Measurements from ENCODE around the gene DLX3. TPM values are rescaled to one million over a fixed set of nuclear protein-coding genes. Genes with fewer than 3 reads are reported as not detected.

The DLX3 gene
- total RNA-seq, 1 experiment from 2014 or later: 1.2 TPM

GRCh38 chr17:50037321-50038107, 42.5 kb upstream of the DLX3 start:
- H3K4me1 ChIP-seq (replicated peaks; ENCODE audit: insufficient read depth): peaks cover 30% of the 10 kb centered on the region
- DNase-seq: peak; percentile 76 to 79
- no peak for TF ChIP-seq CTCF (conservative IDR thresholded peaks at IDR 0.05)
- TF ChIP-seq EZH2 (IDR thresholded peaks at IDR 0.05; ENCODE audit: low read depth): no peak
- ChIA-PET POLR2A (ENCODE audit: unreplicated experiment) (interaction anchor here (0.7 kb wide), 1 partner anchor 829 kb away, joined by 3 read pairs; the partner anchor contains the start of gene TOB1), CTCF (no interaction called here)
- H3K27ac ChIP-seq: no peak overlapping the region
- H3K79me2 ChIP-seq (ENCODE audit: low read depth): no peaks in the 10 kb centered on the region
- H4K20me1 ChIP-seq (ENCODE audit: insufficient read depth): no peaks in the 10 kb centered on the region
- intact Hi-C loops (cut with micrococcal nuclease; ENCODE audit: unreplicated experiment): no loop called here
- peak overlapping the region; percentile 44 for H3K4me2 ChIP-seq
- no peak overlapping the region for H2AFZ ChIP-seq
- no peaks in the 10 kb centered on the region for H3K9me3 ChIP-seq (ENCODE audit: insufficient read depth, low read depth)
- H3K27me3 ChIP-seq (ENCODE audit: insufficient read depth, low read depth): no peaks in the 10 kb centered on the region
- H3F3A ChIP-seq (ENCODE audit: insufficient read depth, low read depth): peaks cover 12% of the 10 kb centered on the region; the same call in 1 of the 2 replicates
- no peaks in the 10 kb centered on the region for H3K36me3 ChIP-seq (ENCODE audit: low read depth)
- BruUV-seq (replicated peaks): no TSS peak
- no peaks in the 10 kb centered on the region for H3K9me2 ChIP-seq (ENCODE audit: insufficient read depth)
- no peak overlapping the region for H3K4me3 ChIP-seq

GRCh38 chr17:50036455-50037261, 41.6 kb upstream of the DLX3 start:
- ChIA-PET POLR2A (ENCODE audit: unreplicated experiment) (interaction anchor here (0.6 kb wide), 1 partner anchor 359 kb away, joined by 10 read pairs; no protein-coding TSS in a partner anchor), CTCF (interaction anchor here (0.6 kb wide), 1 partner anchor 11 kb away, joined by 3 read pairs; no protein-coding TSS in a partner anchor)
- no peaks in the 10 kb centered on the region for H3K27me3 ChIP-seq (ENCODE audit: insufficient read depth, low read depth)
- H3K4me2 ChIP-seq: peak overlapping the region; percentile 44; the same call in 1 of the 2 replicates
- peaks cover 6% of the 10 kb centered on the region; the same call in 1 of the 2 replicates for H3F3A ChIP-seq (ENCODE audit: insufficient read depth, low read depth)
- no peak overlapping the region for H3K4me3 ChIP-seq
- H3K36me3 ChIP-seq (ENCODE audit: low read depth): no peaks in the 10 kb centered on the region
- intact Hi-C loops (cut with micrococcal nuclease; ENCODE audit: unreplicated experiment): no loop called here
- no peak for DNase-seq
- BruUV-seq (replicated peaks): no TSS peak
- H3K9me2 ChIP-seq (ENCODE audit: insufficient read depth): no peaks in the 10 kb centered on the region
- no peak overlapping the region for H3K27ac ChIP-seq
- no peaks in the 10 kb centered on the region for H3K9me3 ChIP-seq (ENCODE audit: insufficient read depth, low read depth)
- H2AFZ ChIP-seq: no peak overlapping the region
- TF ChIP-seq CTCF (conservative IDR thresholded peaks at IDR 0.05) (no peak), EZH2 (IDR thresholded peaks at IDR 0.05; ENCODE audit: low read depth) (no peak)
- peaks cover 30% of the 10 kb centered on the region for H3K4me1 ChIP-seq (replicated peaks; ENCODE audit: insufficient read depth)
- H3K79me2 ChIP-seq (ENCODE audit: low read depth): no peaks in the 10 kb centered on the region
- H4K20me1 ChIP-seq (ENCODE audit: insufficient read depth): no peaks in the 10 kb centered on the region

GRCh38 chr17:50035945-50036344, 40.9 kb upstream of the DLX3 start:
- H3K4me3 ChIP-seq: no peak overlapping the region
- TF ChIP-seq CTCF (conservative IDR thresholded peaks at IDR 0.05) (no peak), EZH2 (IDR thresholded peaks at IDR 0.05; ENCODE audit: low read depth) (no peak)
- H3K27ac ChIP-seq: no peak overlapping the region
- no peak overlapping the region for H2AFZ ChIP-seq
- no peaks in the 10 kb centered on the region for H3K9me3 ChIP-seq (ENCODE audit: insufficient read depth, low read depth)
- H3K4me2 ChIP-seq: no peak overlapping the region
- H4K20me1 ChIP-seq (ENCODE audit: insufficient read depth): no peaks in the 10 kb centered on the region
- ChIA-PET CTCF (interaction anchor here (0.6 kb wide), 1 partner anchor 12 kb away, joined by 3 read pairs; no protein-coding TSS in a partner anchor), POLR2A (ENCODE audit: unreplicated experiment) (no interaction called here)
- no peak for DNase-seq
- BruUV-seq (replicated peaks): no TSS peak
- peaks cover 30% of the 10 kb centered on the region for H3K4me1 ChIP-seq (replicated peaks; ENCODE audit: insufficient read depth)
- intact Hi-C loops (cut with micrococcal nuclease; ENCODE audit: unreplicated experiment): no loop called here
- H3K27me3 ChIP-seq (ENCODE audit: insufficient read depth, low read depth): no peaks in the 10 kb centered on the region
- H3F3A ChIP-seq (ENCODE audit: insufficient read depth, low read depth): peaks cover 5% of the 10 kb centered on the region; the same call in 1 of the 2 replicates
- no peaks in the 10 kb centered on the region for H3K36me3 ChIP-seq (ENCODE audit: low read depth)
- no peaks in the 10 kb centered on the region for H3K79me2 ChIP-seq (ENCODE audit: low read depth)
- no peaks in the 10 kb centered on the region for H3K9me2 ChIP-seq (ENCODE audit: insufficient read depth)

Data from PC-9 (cell line).